Activated CD4-positive, alpha-beta T cell treated with anti-CD3 and anti-CD28 coated beads for 36 hours (primary cell): ENCODE measurements around the gene ATF4. TPM values are rescaled to one million over a fixed set of nuclear protein-coding genes. Genes with fewer than 3 reads are reported as not detected.

Experiments
- ATAC-seq: fragments of 200-7000 bp; cut with Tn5 transposase; one replicate; pipeline ENCODE4 v1.10.0; 2021; ENCODE audit warnings: mild to moderate bottlenecking, moderate library complexity
- CTCF ChIA-PET: fragments of 350-600 bp; sonication (Branson Sonifier 250); formaldehyde crosslinking; loops from one replicate; lab custom pipeline; 2021; ENCODE audit warnings: antibody characterized with exemption; lab: Charles Lee
- POLR2A ChIA-PET: fragments of 350-600 bp; sonication (Branson Sonifier 250); formaldehyde crosslinking; loops from one replicate; lab custom pipeline; 2021; ENCODE audit warnings: antibody characterized with exemption, inconsistent platforms; lab: Charles Lee
- DNase-seq: peaks from one replicate; pipeline ENCODE4 v3.0.0-alpha.2; 2020
- H3K27ac Mint-ChIP-seq: one replicate; pipeline ENCODE4 v1.8.0; 2021; ENCODE audit warnings: mixed read lengths
- H3K27me3 Mint-ChIP-seq: one replicate; pipeline ENCODE4 v1.8.0; 2021; ENCODE audit warnings: mixed read lengths
- H3K36me3 Mint-ChIP-seq: one replicate; pipeline ENCODE4 v1.8.0; 2021; ENCODE audit warnings: low read depth, mixed read lengths
- H3K4me1 Mint-ChIP-seq: one replicate; pipeline ENCODE4 v1.8.0; 2021; ENCODE audit warnings: mixed read lengths
- H3K4me3 Mint-ChIP-seq: one replicate; pipeline ENCODE4 v1.8.0; 2021; ENCODE audit warnings: mild to moderate bottlenecking, moderate library complexity, mixed read lengths
- H3K9me3 Mint-ChIP-seq: one replicate; pipeline ENCODE4 v1.8.0; 2021; ENCODE audit warnings: low read depth, mixed read lengths
- intact Hi-C, 2 experiments: fragments of 100-400 bp; cut with DNase I in 1 of 2; cut with micrococcal nuclease in 1 of 2; formaldehyde crosslinking; loops; one replicate each; pipeline versions ENCODE4 v1.14.2 to v1.15.1; 2022 to 2024; cut with DNase I, micrococcal nuclease
- total RNA-seq, 2 experiments: library from RNA; stranded (reverse); gene quantifications; one replicate each; pipeline ENCODE4 v1.2.3, GENCODE V29; 2021

ATF4 gene
- total RNA-seq, 2 experiments from 2014 or later = 580 to 680 TPM

DNA sequence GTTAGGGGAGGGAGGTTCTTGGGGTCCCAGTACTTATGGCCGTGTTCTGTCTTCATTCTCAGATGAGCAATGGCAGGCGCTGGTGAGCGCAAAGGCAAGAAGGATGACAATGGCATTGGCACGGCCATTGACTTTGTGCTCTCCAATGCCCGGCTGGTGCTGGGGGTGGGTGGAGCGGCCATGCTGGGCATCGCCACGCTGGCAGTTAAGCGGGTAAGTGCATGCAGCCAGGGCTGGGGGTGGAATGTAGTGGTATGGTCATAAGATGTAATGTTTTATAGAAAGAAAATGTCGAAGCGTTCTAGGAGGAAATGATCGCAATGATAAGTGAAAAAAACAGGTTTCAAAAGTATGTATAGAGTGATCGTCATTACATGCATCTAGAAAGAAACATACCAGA, 9.1 kb upstream of the ATF4 start:
- no peak overlapping the region for H3K27ac Mint-ChIP-seq
- DNase-seq = no peak
- POLR2A ChIA-PET = no interaction called here
- no peaks in the 10 kb centered on the region for H3K9me3 Mint-ChIP-seq
- CTCF ChIA-PET = interaction anchor here (1.0 kb wide), 1 partner anchor 18 kb away, joined by 4 read pairs; no protein-coding TSS in a partner anchor
- H3K36me3 Mint-ChIP-seq = peaks cover 77% of the 10 kb centered on the region
- no peaks in the 10 kb centered on the region for H3K27me3 Mint-ChIP-seq
- peaks cover 38% of the 10 kb centered on the region for H3K4me1 Mint-ChIP-seq
- ATAC-seq = no peak
- H3K4me3 Mint-ChIP-seq = no peak overlapping the region
- intact Hi-C loops = loop anchor here in 1 of 2 experiments (10.0 kb wide), 1 partner anchor 106 kb away; no protein-coding TSS in a partner anchor

DNA sequence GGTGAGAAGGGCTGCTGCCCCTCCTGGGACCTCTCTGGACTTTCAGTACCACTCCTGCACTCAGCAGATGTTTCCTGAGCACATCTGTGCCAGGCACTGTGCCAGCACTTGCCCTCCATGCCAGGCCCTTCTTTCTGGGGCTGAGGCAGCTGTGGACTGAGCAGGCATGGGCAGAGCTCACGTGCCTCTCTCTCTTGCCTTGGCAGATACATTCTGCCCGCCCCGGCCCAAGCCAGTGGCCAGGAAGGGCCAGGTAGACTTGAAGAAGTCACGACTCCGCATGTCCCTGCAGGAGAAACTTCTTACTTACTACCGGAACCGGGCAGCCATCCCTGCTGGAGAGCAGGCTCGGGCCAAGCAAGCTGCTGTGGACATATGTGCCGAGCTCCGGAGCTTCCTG, 8.3 kb upstream of the ATF4 start:
- ATAC-seq (no peak), DNase-seq (no peak)
- intact Hi-C loops = loop anchor here in 1 of 2 experiments (10.0 kb wide), 1 partner anchor 107 kb away; no protein-coding TSS in a partner anchor
- ChIA-PET CTCF (interaction anchor here (0.7 to 1.8 kb wide), 5 partner anchors 15 to 278 kb away, joined by 3 to 6 read pairs (median 4); no protein-coding TSS in a partner anchor), POLR2A (interaction anchor here (0.6 kb wide), 1 partner anchor 426 kb away, joined by 3 read pairs; no protein-coding TSS in a partner anchor)
- H3K27ac Mint-ChIP-seq = no peak overlapping the region
- no peak overlapping the region for H3K4me3 Mint-ChIP-seq
- peaks cover 37% of the 10 kb centered on the region for H3K4me1 Mint-ChIP-seq
- H3K9me3 Mint-ChIP-seq = no peaks in the 10 kb centered on the region
- H3K27me3 Mint-ChIP-seq = no peaks in the 10 kb centered on the region
- H3K36me3 Mint-ChIP-seq = peaks cover 70% of the 10 kb centered on the region

DNA sequence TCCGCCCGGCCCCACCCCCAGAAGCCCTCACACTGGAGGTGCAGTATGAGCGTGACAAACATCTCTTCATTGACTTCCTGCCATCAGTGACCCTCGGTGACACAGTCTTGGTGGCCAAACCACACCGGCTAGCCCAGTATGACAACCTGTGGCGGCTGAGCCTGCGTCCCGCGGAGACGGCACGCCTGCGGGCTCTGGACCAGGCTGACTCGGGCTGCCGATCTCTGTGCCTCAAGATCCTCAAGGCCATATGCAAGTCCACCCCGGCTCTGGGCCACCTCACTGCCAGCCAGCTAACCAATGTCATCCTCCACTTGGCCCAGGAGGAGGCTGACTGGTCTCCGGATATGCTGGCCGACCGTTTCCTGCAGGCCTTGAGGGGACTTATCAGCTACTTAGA, 6.6 kb upstream of the ATF4 start:
- H3K9me3 Mint-ChIP-seq = no peaks in the 10 kb centered on the region
- no peaks in the 10 kb centered on the region for H3K27me3 Mint-ChIP-seq
- ATAC-seq = no peak
- H3K4me1 Mint-ChIP-seq = peaks cover 44% of the 10 kb centered on the region
- ChIA-PET CTCF (interaction anchor here (1.1 to 5.5 kb wide), 8 partner anchors 10 to 170 kb away, joined by 4 to 27 read pairs (median 8); partner anchors contain the start of gene MIEF1), POLR2A (no interaction called here)
- peaks cover 64% of the 10 kb centered on the region for H3K36me3 Mint-ChIP-seq
- DNase-seq = no peak
- H3K27ac Mint-ChIP-seq = no peak overlapping the region
- intact Hi-C loops = loop anchor here in 1 of 2 experiments (10.0 kb wide), 1 partner anchor 109 kb away; no protein-coding TSS in a partner anchor
- H3K4me3 Mint-ChIP-seq = no peak overlapping the region

DNA sequence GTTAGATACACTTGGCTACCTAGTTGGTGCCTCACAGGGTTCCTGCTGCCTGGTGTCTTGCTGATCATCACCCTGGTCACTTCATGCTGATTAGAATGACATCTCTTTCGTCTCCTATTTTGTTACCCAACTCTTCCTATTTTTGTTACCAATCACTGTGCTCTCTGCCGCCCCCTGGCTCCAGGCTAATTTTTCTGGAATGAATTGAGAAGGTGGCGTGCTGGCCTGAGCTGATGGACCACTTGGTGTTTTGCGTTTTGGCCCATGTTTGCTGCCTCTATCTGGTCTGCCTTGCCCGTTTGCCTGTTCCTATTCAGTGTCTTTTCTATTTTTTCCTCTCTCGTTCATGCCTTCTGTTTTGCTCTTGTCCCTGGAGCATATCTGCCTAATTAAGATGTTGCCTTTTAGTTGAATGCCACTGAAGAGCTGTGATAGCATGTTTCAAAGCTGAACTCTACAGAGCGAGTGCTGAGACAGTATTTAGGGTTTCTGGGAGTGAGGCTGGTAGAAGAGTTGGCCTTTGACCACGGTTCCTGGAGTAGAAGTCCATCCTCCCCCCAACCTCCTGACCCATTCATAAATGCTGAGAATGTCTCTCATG, 5.9 kb upstream of the ATF4 start:
- intact Hi-C loops = loop anchor here in 1 of 2 experiments (10.0 kb wide), 1 partner anchor 110 kb away; no protein-coding TSS in a partner anchor
- POLR2A ChIA-PET = interaction anchor here (1.8 kb wide), 1 partner anchor 10 kb away, joined by 5 read pairs; no protein-coding TSS in a partner anchor
- ATAC-seq = no peak
- DNase-seq = peak; percentile 72
- Mint-ChIP-seq H3K4me1 (peaks cover 47% of the 10 kb centered on the region), H3K27ac (peak overlapping the region; percentile 38), H3K4me3 (no peak overlapping the region), H3K9me3 (no peaks in the 10 kb centered on the region), H3K36me3 (peaks cover 59% of the 10 kb centered on the region), H3K27me3 (no peaks in the 10 kb centered on the region)
- CTCF ChIA-PET = interaction anchor here (0.6 to 5.5 kb wide), 15 partner anchors 11 to 1268 kb away, joined by 3 to 27 read pairs (median 5); partner anchors contain the start of gene MIEF1

DNA sequence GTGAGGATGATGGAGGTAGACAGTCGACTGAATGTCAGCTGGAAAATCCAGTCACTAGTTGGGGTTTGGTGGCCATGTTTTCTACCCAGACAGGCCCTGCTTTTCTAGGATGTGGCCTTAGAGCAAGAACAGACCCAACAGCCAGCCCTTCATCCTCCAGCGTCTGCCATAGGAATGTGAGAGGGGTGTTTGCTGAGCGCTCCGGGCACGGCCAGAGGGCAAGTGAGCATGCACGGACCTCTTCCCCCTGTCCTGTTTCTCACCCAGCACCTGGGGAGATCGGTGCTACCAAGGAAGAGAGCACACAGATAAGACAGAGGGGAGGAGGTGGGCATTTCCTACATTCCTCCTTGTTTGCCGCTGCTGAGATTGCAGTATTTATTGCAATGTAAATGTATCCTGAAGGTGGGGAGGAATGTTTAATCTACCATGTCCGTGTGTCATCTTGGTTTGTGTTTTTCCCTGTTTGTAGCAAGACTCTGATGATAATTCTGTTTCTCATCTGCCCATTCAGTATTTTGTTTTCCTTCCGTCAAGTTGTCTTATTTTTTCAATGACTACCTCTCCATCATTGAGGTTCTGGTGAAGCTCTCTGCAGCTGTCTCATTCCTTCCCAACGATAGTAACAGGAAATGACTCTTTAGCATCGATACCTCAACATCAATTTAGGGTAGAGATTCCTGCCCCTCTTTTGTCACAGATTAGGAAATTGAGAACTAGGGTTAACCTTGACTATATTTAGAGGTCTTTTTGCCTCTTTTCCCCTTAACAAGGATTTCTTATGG, 4.9 kb upstream of the ATF4 start:
- H3K27me3 Mint-ChIP-seq = no peaks in the 10 kb centered on the region
- ATAC-seq (no peak), DNase-seq (no peak)
- CTCF ChIA-PET = interaction anchor here (0.6 to 5.5 kb wide), 14 partner anchors 8 to 1269 kb away, joined by 3 to 42 read pairs (median 5); no protein-coding TSS in a partner anchor
- intact Hi-C loops = loop anchor here in 1 of 2 experiments (10.0 kb wide), 1 partner anchor 111 kb away; no protein-coding TSS in a partner anchor
- H3K36me3 Mint-ChIP-seq = peaks cover 55% of the 10 kb centered on the region
- H3K4me1 Mint-ChIP-seq = peaks cover 44% of the 10 kb centered on the region
- H3K9me3 Mint-ChIP-seq = no peaks in the 10 kb centered on the region
- H3K27ac Mint-ChIP-seq = peak overlapping the region; percentile 93
- POLR2A ChIA-PET = interaction anchor here (0.6 to 1.8 kb wide), 8 partner anchors 9 to 196 kb away, joined by 3 to 6 read pairs (median 5); partner anchors contain the start of genes MIEF1 and RPL3
- H3K4me3 Mint-ChIP-seq = no peak overlapping the region

DNA sequence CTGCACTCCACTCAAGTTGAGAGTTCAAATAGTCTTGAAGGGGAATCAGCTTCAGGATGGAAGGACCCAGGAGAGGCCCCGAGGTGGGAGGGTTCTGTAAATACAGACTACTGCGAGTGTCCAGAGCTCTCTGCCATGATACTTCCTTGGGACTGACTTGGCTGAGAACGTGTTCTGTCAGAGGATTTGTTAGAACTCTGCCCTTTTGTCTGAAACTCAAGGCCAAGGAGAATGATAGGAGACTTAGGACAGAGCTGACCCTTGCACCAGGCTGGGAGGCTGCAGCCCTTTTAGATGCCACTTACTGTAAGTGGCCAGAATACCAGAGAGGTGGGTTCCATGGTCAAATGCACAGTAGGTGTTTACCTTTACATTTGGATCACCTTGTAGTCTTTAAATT, 2.9 kb upstream of the ATF4 start:
- Mint-ChIP-seq H3K4me1 (peaks cover 54% of the 10 kb centered on the region), H3K27me3 (no peaks in the 10 kb centered on the region), H3K36me3 (peaks cover 58% of the 10 kb centered on the region), H3K9me3 (no peaks in the 10 kb centered on the region), H3K27ac (no peak overlapping the region), H3K4me3 (no peak overlapping the region)
- ChIA-PET POLR2A (interaction anchor here (0.9 to 1.2 kb wide), 4 partner anchors 13 to 526 kb away, joined by 3 to 8 read pairs (median 4); partner anchors contain the start of genes MIEF1 and RPL3), CTCF (interaction anchor here (0.7 to 5.5 kb wide), 8 partner anchors 12 to 198 kb away, joined by 3 to 42 read pairs (median 8); partner anchors contain the start of genes MIEF1 and RPL3)
- DNase-seq (no peak), ATAC-seq (no peak)
- intact Hi-C loops = loop anchor here in 1 of 2 experiments (10.0 kb wide), 1 partner anchor 113 kb away; no protein-coding TSS in a partner anchor

DNA sequence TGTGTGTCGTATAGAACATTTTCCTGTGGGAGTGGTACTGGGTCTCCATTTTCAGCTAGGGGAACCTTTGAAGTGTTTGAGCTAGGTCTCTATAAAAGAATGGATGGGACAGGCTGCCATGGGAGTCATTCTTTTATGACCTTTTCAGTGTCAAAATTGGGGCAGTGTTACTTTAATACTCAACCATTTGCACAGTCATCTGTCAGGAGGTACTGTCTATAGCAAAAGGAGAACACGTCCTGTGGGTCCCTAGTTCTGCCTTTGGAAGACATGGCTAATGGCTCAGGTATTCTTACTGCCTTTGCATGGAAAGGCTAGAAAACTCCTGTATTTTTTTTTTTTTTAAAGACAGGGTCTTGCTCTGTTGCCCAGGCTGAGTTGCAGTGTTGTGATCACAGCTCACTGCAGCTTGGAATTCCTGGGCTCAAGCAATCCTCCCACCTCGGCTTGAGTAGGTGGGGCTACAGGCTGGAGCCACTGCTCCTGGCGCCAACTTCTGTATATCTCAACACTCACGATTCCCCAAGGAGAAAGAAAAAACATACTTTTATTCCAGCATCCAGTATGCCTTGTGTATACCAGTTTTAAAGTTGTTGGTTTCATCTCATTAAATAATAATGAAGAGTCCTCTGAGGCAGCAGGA, 2.1 kb upstream of the ATF4 start:
- H3K27ac Mint-ChIP-seq = peak overlapping the region; percentile 99
- peak overlapping the region; percentile 86 for H3K4me3 Mint-ChIP-seq
- H3K9me3 Mint-ChIP-seq = no peaks in the 10 kb centered on the region
- no peak for ATAC-seq
- no peaks in the 10 kb centered on the region for H3K27me3 Mint-ChIP-seq
- intact Hi-C loops = loop anchor here in 1 of 2 experiments (2.0 to 10.0 kb wide), 2 partner anchors 15 to 113 kb away; partner anchors contain the start of gene MIEF1
- CTCF ChIA-PET = interaction anchor here (0.7 to 5.5 kb wide), 6 partner anchors 11 to 199 kb away, joined by 3 to 42 read pairs (median 8); partner anchors contain the start of genes MIEF1 and RPL3
- H3K4me1 Mint-ChIP-seq = peaks cover 62% of the 10 kb centered on the region
- peaks cover 60% of the 10 kb centered on the region for H3K36me3 Mint-ChIP-seq
- POLR2A ChIA-PET = interaction anchor here (0.6 to 1.2 kb wide), 6 partner anchors 12 to 837 kb away, joined by 3 to 8 read pairs (median 4); partner anchors contain the start of genes MIEF1 and RPL3
- no peak for DNase-seq

DNA sequence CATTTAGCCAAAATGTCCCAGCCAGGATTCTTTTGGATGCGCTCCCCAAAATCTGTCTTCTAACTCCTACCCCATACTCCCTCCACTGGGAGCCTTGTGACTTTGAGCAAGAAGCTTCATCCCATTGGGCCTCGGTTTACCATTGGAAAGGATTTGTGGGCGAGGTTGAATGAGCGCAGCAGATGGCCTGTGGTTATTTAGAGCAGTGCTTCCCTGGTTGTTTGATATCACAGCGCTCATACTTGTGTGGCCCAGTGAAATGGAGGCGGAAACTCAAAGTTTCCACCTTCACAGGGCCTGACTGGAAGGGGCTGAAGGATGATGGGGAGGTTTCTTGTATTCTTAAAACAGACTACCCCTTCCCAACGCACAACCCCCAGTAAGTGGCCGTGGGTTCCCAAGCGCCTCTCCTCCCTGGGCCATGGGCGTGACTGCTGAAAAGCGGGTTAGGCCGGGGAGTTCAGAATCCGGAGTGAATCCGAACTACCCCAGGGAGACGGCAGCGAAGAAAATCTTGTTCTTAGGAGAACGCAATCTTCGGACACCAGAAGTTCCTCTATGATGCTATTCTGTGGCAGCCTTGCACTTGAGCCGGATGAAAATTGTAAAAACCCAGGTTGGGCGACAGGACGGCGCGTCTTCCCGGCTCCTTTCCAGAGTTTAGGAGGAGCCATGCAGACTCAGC, 1.2 kb upstream of the ATF4 start:
- peak overlapping the region; percentile 99 for H3K27ac Mint-ChIP-seq
- ATAC-seq (peak; percentile 5), DNase-seq (peak; percentile 55)
- no peaks in the 10 kb centered on the region for H3K9me3 Mint-ChIP-seq
- H3K4me3 Mint-ChIP-seq = peak overlapping the region; percentile 86
- no peaks in the 10 kb centered on the region for H3K27me3 Mint-ChIP-seq
- peaks cover 57% of the 10 kb centered on the region for H3K36me3 Mint-ChIP-seq
- H3K4me1 Mint-ChIP-seq = peaks cover 66% of the 10 kb centered on the region
- intact Hi-C loops = loop anchor here in 1 of 2 experiments (2.0 to 10.0 kb wide), 2 partner anchors 16 to 114 kb away; partner anchors contain the start of gene MIEF1
- ChIA-PET CTCF (interaction anchor here (0.8 to 5.5 kb wide), 7 partner anchors 10 to 881 kb away, joined by 3 to 27 read pairs (median 4); partner anchors contain the start of genes MIEF1 and RPL3), POLR2A (interaction anchor here (0.5 to 2.2 kb wide), 20 partner anchors 10 to 837 kb away, joined by 3 to 27 read pairs (median 4); partner anchors contain the start of genes MIEF1, RPL3, RPS19BP1 and TAB1)

DNA sequence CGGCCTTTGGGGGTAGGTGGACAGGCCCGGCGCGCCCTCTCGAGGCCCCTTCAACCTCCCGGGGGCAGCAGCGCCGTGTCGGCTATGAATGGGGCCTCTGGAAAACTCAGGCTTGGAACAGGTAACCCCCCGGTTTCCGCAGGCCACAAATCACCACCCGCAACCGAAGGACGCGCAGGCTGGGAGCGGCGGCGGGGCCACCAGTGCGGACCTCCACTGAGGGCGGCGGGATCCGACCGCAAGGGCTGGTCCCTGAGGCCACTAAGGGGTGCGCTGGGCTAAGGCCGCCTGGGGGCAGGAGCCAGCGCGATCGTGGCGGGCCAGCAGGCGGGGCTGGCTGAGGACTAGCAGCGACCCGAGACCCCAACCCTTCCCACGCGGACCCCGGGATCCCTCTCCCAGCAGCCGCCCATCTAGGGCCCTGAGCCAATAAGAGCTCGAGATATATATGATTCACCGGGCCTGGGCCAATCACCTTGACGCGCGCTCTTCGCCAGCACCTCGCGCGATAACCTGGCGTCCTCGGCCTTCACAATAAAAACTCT, 609 bp upstream of the ATF4 start:
- H3K36me3 Mint-ChIP-seq = peaks cover 57% of the 10 kb centered on the region
- peak overlapping the region; percentile 99 for H3K27ac Mint-ChIP-seq
- DNase-seq (peak; percentile 98), ATAC-seq (peak; percentile 90)
- H3K4me1 Mint-ChIP-seq = peaks cover 67% of the 10 kb centered on the region
- peak overlapping the region; percentile 86 for H3K4me3 Mint-ChIP-seq
- CTCF ChIA-PET = interaction anchor here (0.8 to 1.6 kb wide), 6 partner anchors 9 to 880 kb away, joined by 3 to 9 read pairs (median 4); partner anchors contain the start of genes MIEF1 and RPL3
- intact Hi-C loops = loop anchor here (1.0 to 10.0 kb wide), 11 partner anchors 13 to 815 kb away; partner anchors contain the start of genes MIEF1 (in 2 of the 2), RPS19BP1 (in 2 of the 2), APOBEC3C (in 1 of the 2) and CBX7 (in 1 of the 2)
- POLR2A ChIA-PET = interaction anchor here (0.5 to 2.2 kb wide), 22 partner anchors 9 to 1060 kb away, joined by 3 to 27 read pairs (median 4); partner anchors contain the start of genes MIEF1, RPL3, RPS19BP1 and TAB1
- H3K9me3 Mint-ChIP-seq = no peaks in the 10 kb centered on the region
- H3K27me3 Mint-ChIP-seq = no peaks in the 10 kb centered on the region
